Spleen (tissue), 11 donors: ENCODE results near the gene TNFSF4. TPM values are rescaled to one million over a fixed set of nuclear protein-coding genes. Genes with fewer than 3 reads are reported as not detected.

Experiments
- DNase-seq: peaks from one replicate; pipeline ENCODE4 v3.0.0-alpha.2; 2020
- H3K27ac ChIP-seq, 8 donors: fragments of 200-600 bp; sonication (generic) in 7 of 8; 1 replicate in 4 of 8; 2 replicates in 4 of 8; pipeline versions ENCODE4 v1.5.0 to v1.8.0; 2016 to 2021; ENCODE audit warnings: inconsistent platforms in 4 of 8, mild to moderate bottlenecking in 4 of 8, moderate library complexity in 1 of 8
- H3K27me3 ChIP-seq, 7 donors: fragments of 200-600 bp; sonication (generic) in 6 of 7; replicated peaks in 1 of 7; 1 replicate in 4 of 7; 2 replicates in 3 of 7; pipeline versions ENCODE4 v1.5.0 to v1.8.0; 2016 to 2021; ENCODE audit warnings: inconsistent platforms in 3 of 7, mild to moderate bottlenecking in 1 of 7
- H3K36me3 ChIP-seq, 6 donors: fragments of 200-600 bp; sonication (generic) in 5 of 6; 1 replicate in 4 of 6; 2 replicates in 2 of 6; pipeline versions ENCODE4 v1.5.0 to v1.8.0; 2016 to 2021; ENCODE audit warnings: inconsistent platforms in 2 of 6
- H3K4me1 ChIP-seq, 6 donors: fragments of 200-600 bp; sonication (generic) in 5 of 6; 1 replicate in 3 of 6; 2 replicates in 3 of 6; pipeline versions ENCODE4 v1.5.0 to v1.8.0; 2016 to 2021; ENCODE audit warnings: inconsistent platforms in 3 of 6
- H3K4me3 ChIP-seq, 8 donors: fragments of 200-600 bp; sonication (generic) in 7 of 8; 1 replicate in 4 of 8; 2 replicates in 4 of 8; pipeline versions ENCODE4 v1.5.0 to v1.8.0; 2016 to 2021; ENCODE audit warnings: inconsistent platforms in 4 of 8, mild to moderate bottlenecking in 4 of 8, moderate library complexity in 2 of 8
- H3K9me3 ChIP-seq, 8 donors: fragments of 200-600 bp; sonication (generic) in 7 of 8; 1 replicate in 4 of 8; 2 replicates in 4 of 8; pipeline versions ENCODE4 v1.5.0 to v1.8.0; 2016 to 2021; ENCODE audit warnings: inconsistent platforms in 4 of 8
- POLR2A ChIP-seq, 3 donors: fragments of 450-650 bp; IDR thresholded peaks; one replicate each; pipeline ENCODE4 v1.5.1; 2017; ENCODE audit warnings: antibody characterized with exemption in 3 of 3, mild to moderate bottlenecking in 1 of 3
- POLR2AphosphoS5 ChIP-seq, 3 donors: sonication (generic); formaldehyde crosslinking; IDR thresholded peaks; one replicate each; pipeline ENCODE4 v1.5.1; 2017; ENCODE audit warnings: antibody characterized with exemption in 3 of 3
- WGBS, 5 donors: extraction: QIAGEN DNeasy Blood & Tissue Kit in 3 of 5; methylation state at CpG; one replicate each; pipeline versions ENCODE4 v1.1.5 to v1.1.7; 2013 to 2018; 5-methylcytosine and 5-hydroxymethylcytosine counted together
- intact Hi-C: fragments of 100-400 bp; cut with DNase I; formaldehyde crosslinking; loops from one replicate; pipeline ENCODE4 v1.15.0; 2023; ENCODE audit warnings: low total_unique reads
- polyA plus RNA-seq, 3 donors: library from polyadenylated mRNA; stranded (reverse); fragments of 200-250 nt; gene quantifications; one replicate each; pipeline ENCODE4 v1.2.1, GENCODE V29; 2013
- total RNA-seq, 7 donors: library from RNA; depleted of rRNA in 3 of 7; stranded (reverse); fragments of >200 nt in 3 of 7; fragmentation: NEBNext Ultra II Directional in 4 of 7; extraction: Animal tissue kit (Norgen Biotek cat#: 25700) in 4 of 7; gene quantifications; one replicate each; pipeline versions ENCODE4 v1.1.0 to v1.2.1, GENCODE V29; 2016 to 2021
- TF ChIP-seq, protein P1 (sequence below), 11 experiments: fragments of 200-600 bp in 7 of 11; fragments of 450-650 bp in 4 of 11; sonication (generic) in 4 of 11; IDR thresholded peaks in 8 of 11; conservative IDR thresholded peaks in 3 of 11; 1 replicate in 7 of 11; 2 replicates in 4 of 11; pipeline versions ENCODE4 v1.4.0 to v1.8.0; 2016 to 2021; ENCODE audit warnings: antibody characterized with exemption in 11 of 11, inconsistent platforms in 4 of 11, mild to moderate bottlenecking in 1 of 11
- donor health status: healthy with polysubstance abuse.
- donor health status: DM: no; HTN: no; CAD: no; lungs with moderate emphysema.
- donor health status: DM: no; HTN: no; CAD: no.
- donor health status: Bipolar disorder and iron deficiency.
- donor health status: healthy.
- donor health status: DM: no; HTN: no; CAD: no.
- donor health status: DM: yes; HTN: yes; CAD: no.

Gene TNFSF4
- total and polyA plus RNA-seq, 10 donors, result 1.4 to 11.0 (median 4.8) TPM

DNA sequence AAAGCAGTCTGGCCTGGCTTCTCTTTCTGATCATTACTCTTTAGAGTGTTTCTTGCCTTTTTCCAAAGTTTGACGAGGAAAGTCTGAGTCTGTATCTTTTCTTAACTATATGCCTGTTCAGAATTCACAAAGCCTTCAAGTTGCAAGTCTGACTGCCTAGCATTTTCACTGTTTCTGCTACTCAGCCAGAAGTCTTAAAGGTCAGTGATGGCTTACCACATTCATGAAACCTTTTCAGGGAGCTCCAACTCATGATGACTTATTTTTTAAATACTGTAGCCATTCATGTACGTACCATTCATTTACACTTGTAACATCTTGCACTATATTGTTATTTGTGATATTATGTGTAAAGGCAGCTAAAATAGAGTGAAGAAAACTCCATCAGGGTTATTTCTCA is 58.2 kb downstream of the TNFSF4 start:
- H3K27me3 ChIP-seq, result no peaks in the 10 kb centered on the region
- peaks cover 0 to 35% (median 21%) of the 10 kb centered on the region in 8 donors for H3K9me3 ChIP-seq
- H3K36me3 ChIP-seq, result no peaks in the 10 kb centered on the region
- no peaks in the 10 kb centered on the region for H3K4me1 ChIP-seq
- TF ChIP-seq POLR2AphosphoS5 (IDR thresholded peaks at IDR 0.05) (no peak), POLR2A (IDR thresholded peaks at IDR 0.05) (no peak)
- TF ChIP-seq, protein P1, sequence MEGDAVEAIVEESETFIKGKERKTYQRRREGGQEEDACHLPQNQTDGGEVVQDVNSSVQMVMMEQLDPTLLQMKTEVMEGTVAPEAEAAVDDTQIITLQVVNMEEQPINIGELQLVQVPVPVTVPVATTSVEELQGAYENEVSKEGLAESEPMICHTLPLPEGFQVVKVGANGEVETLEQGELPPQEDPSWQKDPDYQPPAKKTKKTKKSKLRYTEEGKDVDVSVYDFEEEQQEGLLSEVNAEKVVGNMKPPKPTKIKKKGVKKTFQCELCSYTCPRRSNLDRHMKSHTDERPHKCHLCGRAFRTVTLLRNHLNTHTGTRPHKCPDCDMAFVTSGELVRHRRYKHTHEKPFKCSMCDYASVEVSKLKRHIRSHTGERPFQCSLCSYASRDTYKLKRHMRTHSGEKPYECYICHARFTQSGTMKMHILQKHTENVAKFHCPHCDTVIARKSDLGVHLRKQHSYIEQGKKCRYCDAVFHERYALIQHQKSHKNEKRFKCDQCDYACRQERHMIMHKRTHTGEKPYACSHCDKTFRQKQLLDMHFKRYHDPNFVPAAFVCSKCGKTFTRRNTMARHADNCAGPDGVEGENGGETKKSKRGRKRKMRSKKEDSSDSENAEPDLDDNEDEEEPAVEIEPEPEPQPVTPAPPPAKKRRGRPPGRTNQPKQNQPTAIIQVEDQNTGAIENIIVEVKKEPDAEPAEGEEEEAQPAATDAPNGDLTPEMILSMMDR (IDR thresholded peaks at IDR 0.05 in 8 of 11, conservative IDR thresholded peaks at IDR 0.05 in 3 of 11), result no peak
- WGBS, 5 donors, result 89 to 96% (median 94%) methylated on average over 2 of the region's 2 CpGs
- intact Hi-C loops, result no loop called here
- no peak overlapping the region for H3K4me3 ChIP-seq
- no peak for DNase-seq
- H3K27ac ChIP-seq, result no peak overlapping the region

GRCh38 chr1:173148545-173148944 is 58.6 kb downstream of the TNFSF4 start:
- H3K27me3 ChIP-seq, result no peaks in the 10 kb centered on the region
- H3K9me3 ChIP-seq, result peaks cover 0 to 32% (median 22%) of the 10 kb centered on the region in 8 donors
- H3K36me3 ChIP-seq, result no peaks in the 10 kb centered on the region
- 81 to 94% (median 87%) methylated on average over 2 of the region's 2 CpGs for WGBS, 5 donors
- no peak overlapping the region for H3K4me3 ChIP-seq
- no peak for DNase-seq
- intact Hi-C loops, result no loop called here
- TF ChIP-seq, protein P1 (IDR thresholded peaks at IDR 0.05 in 8 of 11, conservative IDR thresholded peaks at IDR 0.05 in 3 of 11), result no peak
- TF ChIP-seq POLR2A (IDR thresholded peaks at IDR 0.05), result no peak
- TF ChIP-seq POLR2AphosphoS5 (IDR thresholded peaks at IDR 0.05), result no peak
- no peak overlapping the region for H3K27ac ChIP-seq
- no peaks in the 10 kb centered on the region for H3K4me1 ChIP-seq

- TF ChIP-seq, protein P1 (IDR thresholded peaks at IDR 0.05 in 8 of 11, conservative IDR thresholded peaks at IDR 0.05 in 3 of 11), result no peak
- TF ChIP-seq POLR2AphosphoS5 (IDR thresholded peaks at IDR 0.05) (no peak), POLR2A (IDR thresholded peaks at IDR 0.05) (no peak)
- no peaks in the 10 kb centered on the region for H3K27me3 ChIP-seq
- no peaks in the 10 kb centered on the region for H3K4me1 ChIP-seq
- no peak overlapping the region for H3K4me3 ChIP-seq
- H3K27ac ChIP-seq, result no peak overlapping the region
- H3K9me3 ChIP-seq, result peaks cover 0 to 34% (median 10%) of the 10 kb centered on the region in 8 donors
- intact Hi-C loops, result no loop called here
- no peak for DNase-seq
- no peaks in the 10 kb centered on the region for H3K36me3 ChIP-seq
- 62 to 80% (median 73%) methylated on average over 2 of the region's 2 CpGs for WGBS, 5 donors
Measured at GRCh38 chr1:173140733-173141132, 66.4 kb downstream of the TNFSF4 start.

DNA sequence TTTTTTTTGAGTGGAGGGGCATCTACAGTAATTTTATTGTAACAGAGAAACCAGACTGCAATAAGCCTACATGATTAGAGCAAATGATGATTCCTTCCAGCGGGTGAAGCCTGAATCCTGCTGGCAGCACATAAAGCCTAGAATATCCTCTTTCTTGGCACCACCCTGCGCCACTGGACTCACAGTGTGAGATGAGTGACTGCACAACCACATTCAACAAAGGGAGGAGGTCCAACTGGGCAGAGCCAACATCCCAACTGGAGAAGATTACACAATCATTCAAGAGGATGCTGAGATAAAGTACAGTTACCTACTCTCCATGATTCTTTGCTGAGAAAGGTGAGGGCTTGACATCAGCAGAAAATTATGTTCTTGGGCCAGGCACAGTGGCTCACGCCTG is 67.4 kb downstream of the TNFSF4 start:
- TF ChIP-seq POLR2A (IDR thresholded peaks at IDR 0.05), result no peak
- Histone ChIP-seq H3K36me3 (no peaks in the 10 kb centered on the region), H3K27ac (no peak overlapping the region), H3K9me3 (peaks cover 0 to 24% (median under 1%) of the 10 kb centered on the region in 8 donors), H3K4me3 (no peak overlapping the region), H3K4me1 (no peaks in the 10 kb centered on the region), H3K27me3 (no peaks in the 10 kb centered on the region)
- WGBS, 5 donors, result 90 to 100% (median 95%) methylated on average over 3 of the region's 3 CpGs
- intact Hi-C loops, result no loop called here
- DNase-seq, result no peak
